ENCODE measurements around the gene MACROD2.
"Not testable (repeated sequence)": the region's sequence is repeated elsewhere in the genome, so short reads cannot be mapped to it uniquely, and the experiment has no call there.

The MACROD2 gene

DNA sequence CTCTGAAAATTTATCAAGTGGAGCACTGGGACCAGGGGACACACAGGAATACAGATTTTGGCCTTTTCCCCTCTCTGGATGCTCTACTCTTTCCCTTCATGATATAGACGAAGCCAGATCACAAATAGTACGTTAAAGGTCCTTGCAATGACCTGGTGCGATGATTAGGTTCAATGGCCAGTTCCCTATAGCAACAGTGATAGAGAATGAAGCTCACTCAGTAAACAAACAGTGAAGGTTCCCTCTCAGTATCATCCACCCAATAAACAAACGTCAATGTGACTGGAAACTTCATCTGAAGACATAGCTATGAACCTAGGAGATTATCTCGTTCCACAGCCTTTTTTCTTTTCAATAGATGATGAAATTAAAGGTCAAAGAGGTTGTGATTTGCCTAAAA lies 1981.7 kb downstream of the MACROD2 start:
- no peak for DNase-seq (ENCODE audit: low spot score)

DNA sequence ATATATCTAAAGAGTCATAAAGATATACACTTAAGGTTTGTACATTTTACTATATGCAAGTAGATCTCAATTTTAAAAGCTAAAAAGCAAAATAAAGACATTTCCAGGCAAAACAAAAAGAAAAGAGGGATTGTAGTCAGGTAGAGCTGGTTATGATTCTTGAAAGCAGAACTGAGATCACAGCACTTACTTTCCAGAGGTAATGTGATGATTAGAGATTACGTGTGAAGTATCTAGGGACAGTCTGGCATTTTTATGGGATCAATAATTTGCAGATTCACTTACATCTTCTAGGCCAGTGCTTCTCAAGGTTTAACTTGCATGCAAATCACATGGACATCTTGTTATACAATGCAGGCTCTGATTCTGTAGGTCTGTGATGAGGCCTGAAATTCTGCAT lies 1982.4 kb downstream of the MACROD2 start:
- no peak for DNase-seq (ENCODE audit: low spot score)

DNA sequence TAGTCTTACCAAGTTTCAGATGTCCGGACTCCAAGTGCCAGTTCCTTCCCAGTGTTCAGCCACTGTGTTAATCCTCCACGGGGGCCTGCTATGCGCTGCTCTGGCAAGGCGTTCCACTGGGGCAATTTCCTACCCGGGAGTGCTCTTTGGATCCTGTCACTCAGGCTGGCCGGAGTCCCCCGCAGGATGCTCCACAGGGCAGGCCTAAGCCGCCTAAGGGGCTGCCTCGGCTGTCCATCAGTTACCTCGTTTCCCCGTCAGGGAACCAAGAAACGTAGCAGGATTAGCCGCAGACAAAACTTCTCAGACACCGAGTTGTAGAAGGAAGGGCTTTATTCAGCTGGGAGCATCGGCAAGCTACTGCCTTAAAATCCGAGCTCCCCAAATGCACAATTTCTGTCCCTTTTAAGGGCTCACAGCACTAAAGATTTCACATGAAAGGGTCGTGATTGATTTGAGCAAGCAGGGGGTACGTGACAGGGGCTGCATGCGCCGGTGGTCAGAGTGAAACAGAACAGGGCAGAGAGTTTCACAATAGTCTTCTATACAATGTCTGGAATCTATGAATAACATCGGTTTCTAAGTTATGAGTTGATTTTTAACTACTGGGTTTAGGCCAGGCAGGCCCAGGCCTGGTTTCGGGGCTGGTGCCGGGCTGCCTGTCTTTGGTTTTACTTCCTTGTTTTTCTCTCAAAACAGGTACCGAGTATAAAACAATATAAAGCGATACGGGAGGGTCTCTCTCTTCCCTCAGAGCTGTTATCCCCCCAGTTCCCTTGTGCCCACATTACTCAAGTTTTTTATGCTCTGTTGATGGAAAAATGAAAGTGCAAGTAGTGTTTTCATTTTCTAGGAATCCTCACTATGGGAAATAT lies 1990.4 kb downstream of the MACROD2 start:
- DNase-seq (ENCODE audit: low spot score), result not testable (repeated sequence)

DNA sequence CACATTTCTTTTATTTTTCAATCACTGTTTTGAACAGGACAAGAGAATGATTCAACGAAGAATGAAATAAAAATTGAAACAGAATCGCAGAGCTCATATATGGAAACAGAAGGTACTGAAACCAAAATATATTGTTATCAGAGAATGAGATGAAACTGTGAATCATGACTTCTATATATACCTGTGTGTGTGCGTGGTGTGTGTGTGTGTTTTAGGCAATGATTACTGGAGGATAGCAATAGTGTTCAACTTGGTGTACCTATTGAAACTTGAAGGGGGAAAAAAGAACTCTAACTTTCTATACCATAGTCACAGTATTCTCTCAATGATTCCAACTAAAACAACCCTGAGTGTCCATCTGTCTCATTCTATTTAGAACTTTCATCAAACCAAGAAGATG lies 1991.4 kb downstream of the MACROD2 start:
- no peak for DNase-seq (ENCODE audit: low spot score)

DNA sequence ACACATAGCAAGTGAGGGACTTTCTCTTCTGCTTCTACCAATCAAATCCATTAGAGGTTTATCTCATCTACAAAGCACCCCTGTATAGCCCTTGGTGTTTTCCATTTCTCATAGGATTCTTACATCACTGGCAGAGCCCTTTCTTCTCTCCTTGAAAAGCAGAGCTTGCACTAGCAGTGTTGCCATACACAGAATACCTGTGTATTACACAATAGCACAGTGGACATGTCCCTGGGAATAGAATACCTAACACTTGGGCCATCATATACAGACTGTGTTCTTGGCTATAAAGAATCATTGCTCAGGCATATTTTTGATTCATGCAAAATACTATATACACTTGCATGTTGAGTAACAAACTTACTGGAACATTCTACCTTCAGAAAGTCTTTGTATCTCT lies 1996.0 kb downstream of the MACROD2 start:
- no peak for DNase-seq (ENCODE audit: low spot score)

DNA sequence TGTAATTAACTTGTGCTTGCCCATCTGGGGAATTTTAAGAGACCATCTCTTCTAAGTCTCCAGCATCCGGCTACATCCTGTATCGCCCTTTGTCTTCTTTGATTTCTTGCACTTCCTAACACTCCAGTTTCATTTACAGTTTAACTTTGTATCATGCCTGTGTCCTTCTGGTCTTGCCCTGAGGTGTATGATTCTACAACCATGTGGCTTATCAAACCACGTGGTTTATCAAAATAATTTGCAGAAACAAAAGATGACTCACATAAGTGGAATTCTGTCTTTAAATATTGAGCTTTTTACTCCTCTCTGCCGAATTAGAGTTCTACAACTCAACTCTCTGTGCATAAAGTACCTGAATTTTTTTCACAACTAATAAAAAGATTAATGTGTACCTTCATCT lies 1997.2 kb downstream of the MACROD2 start:
- no peak for DNase-seq (ENCODE audit: low spot score)

DNA sequence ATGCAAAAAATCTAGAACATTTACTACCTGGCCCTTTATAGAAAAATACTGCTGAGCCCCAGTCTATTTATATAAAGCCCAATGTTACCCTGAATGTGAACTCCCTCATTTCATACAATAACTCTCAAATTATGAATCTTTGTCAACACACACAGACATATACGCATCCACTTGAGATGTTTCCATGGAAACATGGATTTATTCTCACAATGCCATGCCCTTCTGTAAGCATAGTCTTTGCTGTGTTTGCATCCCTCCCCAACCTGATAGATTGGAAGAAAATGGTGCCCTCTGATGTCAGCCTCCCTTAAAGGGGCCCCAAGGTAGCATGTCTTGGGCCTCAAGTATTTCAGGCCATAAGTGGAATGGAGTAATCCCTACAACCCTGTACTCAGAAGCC lies 2004.8 kb downstream of the MACROD2 start:
- DNase-seq (ENCODE audit: low spot score), result no peak

DNA sequence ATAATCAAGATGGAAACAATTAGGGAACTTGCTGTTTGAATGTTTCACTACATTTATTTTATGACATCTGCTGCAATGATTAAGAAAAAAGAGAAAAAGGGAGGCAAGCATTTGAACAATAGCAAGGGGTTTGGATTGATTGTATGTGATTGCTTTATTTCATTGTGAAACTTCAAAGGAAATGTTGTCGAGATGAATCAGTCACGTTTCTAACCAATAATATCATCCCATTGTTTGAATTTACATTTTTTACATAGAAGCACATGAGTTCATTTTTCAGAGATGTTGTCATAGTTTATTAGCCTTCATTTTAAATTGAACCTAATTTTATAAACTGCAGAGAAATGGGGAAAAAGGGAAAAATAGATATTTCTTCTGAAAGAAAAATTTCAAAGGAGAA lies 2006.0 kb downstream of the MACROD2 start:
- no peak for DNase-seq (ENCODE audit: low spot score)

DNA sequence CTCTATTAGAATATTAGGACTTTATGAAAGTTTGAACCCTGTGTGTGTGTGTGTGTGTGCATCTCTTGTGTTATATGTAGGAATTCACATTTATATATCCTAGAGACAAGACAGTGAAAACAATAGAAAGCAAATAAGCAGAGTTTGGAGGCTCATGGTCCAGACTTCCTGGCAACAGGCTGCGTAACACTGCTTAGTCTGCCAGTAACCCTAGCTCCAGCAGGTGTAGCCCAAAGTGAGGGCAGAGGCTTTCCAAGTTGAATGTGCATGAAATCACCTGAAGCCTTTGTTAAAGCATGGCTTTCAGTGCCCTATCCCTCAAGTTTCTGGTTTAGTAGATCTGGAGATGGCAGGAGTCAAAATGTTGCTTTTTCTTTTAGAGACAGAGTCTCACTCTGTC lies 2008.0 kb downstream of the MACROD2 start:
- DNase-seq (ENCODE audit: low spot score), result no peak

DNA sequence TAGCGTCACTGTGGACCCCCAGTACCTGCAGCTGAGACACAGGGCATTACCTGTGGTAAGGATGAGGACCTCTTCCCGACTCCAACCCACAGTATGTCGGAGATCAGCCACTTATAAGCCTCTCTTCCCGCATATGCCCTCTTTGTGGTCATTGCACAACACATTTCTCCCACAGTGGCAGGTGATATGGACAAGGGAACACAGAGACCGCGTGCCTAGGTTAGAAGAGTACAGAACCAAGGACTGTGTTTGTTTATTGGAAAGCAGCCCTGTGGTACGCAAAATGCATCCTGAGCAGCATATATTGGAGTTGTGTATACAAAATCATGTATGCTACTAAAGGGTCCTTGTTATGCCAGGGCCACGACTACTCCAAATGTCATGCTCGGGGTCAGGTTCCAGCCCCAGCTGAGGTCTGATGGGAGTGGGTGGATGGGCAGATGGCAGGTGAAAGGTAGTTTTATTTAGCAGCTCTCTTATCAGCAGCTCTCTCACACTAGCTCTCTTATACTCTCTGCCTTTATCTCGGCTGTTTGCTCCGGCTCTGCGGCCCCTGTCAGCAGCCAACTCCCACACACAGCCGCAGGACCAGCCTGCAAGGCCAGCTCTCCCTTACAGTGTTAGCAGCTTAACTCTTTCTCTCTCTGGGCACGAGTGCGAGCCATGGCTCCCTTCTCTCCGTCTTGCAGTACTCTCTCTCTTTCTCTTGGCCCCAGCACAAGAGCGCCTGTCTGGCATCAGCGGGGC lies 2009.0 kb downstream of the MACROD2 start:
- DNase-seq (ENCODE audit: low spot score), result no peak

DNA sequence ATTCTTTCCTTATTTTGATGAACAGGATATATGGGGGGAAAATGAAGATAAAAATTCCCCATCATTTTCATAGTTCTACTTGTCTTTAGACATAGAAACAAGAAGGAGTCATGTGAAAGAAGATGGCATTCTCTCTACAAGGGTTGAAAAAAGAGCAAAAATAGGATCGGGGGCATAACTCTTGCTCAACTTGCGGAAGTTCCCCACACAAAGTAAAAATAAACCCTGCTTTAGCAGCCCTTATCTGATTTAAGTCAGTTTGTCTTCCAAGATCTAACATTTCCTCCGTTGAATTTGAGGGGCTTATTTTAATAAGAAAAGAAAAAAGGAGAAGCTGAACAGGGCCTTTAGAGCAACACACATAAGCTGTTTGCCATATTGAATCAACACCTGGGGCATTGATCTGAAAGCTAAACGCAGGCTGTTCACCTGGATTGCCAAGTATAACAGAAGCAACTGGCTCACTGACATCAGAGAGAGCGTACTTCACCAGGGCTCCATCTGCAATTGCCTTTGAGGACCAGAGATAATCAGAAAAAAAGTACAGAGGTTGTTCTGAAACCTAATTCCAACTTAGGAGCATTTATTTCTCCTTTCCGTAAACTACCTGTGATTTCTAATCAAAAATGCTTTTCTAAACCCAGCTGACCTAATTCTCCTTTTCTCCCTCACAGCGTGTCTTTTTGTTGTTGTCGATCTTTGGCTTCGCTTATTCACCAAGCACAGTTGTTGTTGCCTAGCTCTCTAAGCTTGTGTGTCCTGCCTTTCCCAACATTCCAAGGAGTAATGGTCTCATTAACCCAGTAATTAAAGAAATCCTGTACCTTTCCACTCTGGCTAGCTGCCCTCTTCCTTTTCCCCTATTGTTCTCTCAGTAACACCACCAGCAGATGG lies 2010.0 kb downstream of the MACROD2 start:
- no peak for DNase-seq (ENCODE audit: low spot score)

DNA sequence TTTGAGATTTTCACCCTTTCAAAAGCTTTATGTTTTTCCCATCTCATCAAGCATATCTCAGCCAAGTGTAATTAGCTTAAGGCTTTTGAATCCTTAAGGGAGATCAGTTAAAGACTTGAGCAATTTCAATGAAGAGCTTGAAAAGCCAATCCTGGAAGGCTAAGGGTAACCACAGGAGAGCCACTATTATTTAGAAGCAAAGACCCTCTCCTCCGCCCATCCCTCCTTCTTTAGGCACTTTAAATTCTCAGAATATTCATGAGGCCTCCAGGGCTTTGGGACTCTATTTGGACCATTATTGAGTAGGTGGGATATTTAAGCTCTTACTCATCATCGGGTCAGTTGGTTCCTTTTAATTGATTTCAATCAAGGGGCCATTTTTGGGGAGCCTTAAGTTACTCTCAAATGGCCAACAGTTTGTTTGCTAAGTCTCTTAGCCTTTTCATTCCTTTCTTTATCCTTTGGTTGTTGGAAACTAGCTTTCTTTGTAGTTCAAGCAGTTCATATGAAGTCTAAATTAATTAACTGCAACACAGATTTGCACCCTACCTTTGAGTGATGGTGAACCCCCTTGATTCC lies 2010.7 kb downstream of the MACROD2 start:
- DNase-seq (ENCODE audit: low spot score), result no peak

DNA sequence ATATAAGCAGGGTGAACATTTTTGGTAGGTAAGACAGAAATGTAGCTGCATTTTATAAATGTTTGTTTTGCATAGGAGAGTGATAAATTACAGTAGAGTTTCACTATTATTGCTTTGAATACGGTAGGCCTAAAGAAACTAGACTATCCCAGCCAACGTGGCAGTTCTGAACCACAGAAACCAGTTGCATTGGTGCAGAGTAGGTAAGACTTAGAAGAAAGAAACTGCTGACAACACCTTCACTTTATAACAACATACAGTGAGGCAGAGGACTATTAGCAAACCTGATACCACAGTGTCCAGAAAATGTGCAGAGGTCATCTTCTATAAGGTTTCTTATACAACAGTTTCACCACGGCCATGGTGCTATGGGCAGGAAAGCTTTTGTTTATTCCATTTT lies 2011.8 kb downstream of the MACROD2 start:
- no peak for DNase-seq (ENCODE audit: low spot score)

DNA sequence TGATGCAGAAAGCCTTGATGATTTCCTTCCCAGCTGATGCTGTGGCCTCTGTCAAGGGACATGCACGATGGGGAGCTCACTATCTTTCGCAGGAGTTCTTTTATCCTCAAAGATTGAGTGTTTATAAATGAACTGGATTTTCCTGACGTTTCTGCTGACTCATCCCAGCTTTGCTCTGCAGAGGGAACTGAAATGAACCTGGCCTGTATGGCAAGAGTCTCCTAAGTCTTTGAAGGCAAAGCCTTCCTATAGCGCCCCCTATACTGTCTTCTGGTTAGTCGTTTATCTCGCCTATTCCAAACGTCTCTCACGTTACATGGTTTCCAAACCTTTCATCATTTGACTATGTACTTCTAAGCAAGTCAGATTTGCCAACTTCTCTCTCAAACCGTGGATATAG lies 2012.6 kb downstream of the MACROD2 start:
- DNase-seq (ENCODE audit: low spot score), result no peak

DNA sequence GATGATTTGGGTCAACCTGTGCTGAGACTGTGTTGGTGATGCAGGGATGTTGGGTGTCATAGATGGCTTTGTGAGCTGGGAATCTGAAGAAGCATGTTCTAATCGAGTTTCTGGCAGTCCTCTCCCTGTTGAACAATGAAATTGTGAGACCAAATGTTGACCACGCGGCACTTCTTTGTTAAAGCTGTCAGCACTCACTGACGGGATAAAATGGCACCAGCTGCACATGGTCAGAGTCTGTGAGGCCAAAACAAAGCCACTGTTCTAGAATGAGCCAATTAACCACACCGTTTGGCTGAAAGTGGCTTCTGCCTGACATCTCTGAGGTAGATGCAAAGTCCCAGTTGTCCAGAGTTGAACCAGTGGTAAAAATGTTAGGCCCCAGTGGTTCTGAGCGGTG lies 2015.7 kb downstream of the MACROD2 start:
- no peak for DNase-seq (ENCODE audit: low spot score)

DNA sequence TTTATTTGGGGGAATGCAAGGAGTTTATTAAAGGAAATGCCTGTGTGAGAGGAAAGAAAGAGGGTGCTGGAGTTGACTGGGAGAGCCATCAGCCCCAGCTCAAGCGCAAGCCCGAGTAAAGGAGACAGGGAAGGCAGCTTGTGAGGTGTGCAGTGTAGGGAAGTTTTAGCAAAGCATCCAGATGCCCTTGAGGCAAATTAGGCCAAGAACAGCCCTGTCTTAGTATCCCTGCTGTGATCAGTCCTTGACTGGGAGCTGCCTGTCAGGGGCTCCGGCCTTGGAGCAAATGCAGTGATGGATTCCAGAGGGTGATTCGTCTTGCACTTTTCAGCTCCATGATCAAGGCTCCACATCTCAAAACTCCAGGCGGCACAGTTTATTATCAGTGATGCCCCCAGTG lies 2016.2 kb downstream of the MACROD2 start:
- DNase-seq (ENCODE audit: low spot score), result no peak

DNA sequence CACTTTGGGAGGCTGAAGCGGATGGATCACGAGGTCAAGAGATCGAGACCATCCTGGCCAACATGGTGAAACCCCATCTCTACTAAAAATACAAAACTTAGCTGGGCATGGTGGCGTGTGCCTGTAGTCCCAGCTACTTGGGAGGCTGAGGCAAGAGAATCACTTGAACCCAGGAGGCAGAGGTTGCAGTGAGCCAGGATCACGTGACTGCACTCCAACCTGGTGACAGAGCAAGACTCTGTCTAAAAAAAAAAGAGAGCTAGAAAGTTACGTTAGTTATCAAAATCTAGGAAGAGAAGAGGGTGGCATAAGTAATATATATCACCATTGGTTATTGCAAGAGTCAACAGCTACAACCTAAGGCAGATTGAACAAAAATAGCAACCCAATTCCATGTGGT lies 2017.6 kb downstream of the MACROD2 start:
- DNase-seq (ENCODE audit: low spot score), result not testable (repeated sequence)

DNA sequence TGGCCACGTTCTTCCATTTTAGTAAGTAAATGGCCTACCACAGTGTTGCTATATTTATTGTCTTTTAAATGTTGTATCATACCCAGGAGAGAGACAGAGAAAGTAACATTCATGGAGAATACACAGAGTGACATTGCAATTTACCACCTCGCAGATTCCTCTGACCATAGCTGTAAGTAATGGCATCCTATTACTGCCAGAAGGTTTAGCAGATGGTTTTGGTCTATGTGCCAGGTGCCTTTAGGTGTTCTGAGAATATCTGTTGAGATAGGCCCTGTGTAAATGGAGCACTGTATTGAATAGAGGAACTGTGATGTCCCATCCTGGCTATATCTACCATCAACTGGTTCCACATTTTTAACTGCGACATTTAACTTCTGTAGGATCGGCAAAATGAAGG lies 2018.3 kb downstream of the MACROD2 start:
- no peak for DNase-seq (ENCODE audit: low spot score)

DNA sequence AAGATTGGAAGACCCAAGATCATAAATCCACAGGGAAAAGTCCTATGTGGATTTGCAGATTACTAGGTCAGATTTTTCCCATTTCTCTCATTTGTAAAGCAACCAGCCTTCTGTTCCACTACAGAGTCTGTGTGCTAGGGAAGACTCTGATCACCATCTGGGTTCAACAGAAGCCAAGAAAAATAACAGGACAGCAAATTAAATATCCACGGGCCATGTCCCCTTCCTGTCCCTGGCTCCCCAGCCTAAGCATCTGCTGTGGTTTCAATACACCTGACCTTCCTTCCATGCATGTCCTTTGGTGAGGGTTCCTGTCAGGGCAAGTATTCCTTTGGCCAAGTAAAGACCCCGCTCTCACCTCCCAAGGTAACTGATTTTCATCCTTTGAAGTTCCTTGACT lies 2019.1 kb downstream of the MACROD2 start:
- DNase-seq (ENCODE audit: low spot score), result no peak

DNA sequence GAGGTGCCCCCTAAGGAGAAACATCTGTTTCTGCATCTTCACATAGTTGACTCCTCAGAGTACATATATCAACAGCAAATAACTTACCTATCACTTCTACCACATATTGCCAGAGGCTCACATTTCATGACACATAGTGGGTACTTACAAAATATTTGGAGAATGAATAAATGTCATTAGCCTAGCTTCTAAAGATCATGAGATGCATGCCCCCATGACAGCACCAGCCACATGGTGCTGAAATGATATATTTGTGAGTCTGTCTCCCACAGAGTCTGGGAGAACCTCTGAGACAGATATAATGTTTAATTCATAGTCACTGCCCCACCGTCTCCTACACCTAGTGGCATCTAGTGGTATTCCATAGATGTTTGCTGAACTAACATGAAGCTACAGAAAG lies 2022.3 kb downstream of the MACROD2 start:
- no peak for DNase-seq (ENCODE audit: low spot score)

DNA sequence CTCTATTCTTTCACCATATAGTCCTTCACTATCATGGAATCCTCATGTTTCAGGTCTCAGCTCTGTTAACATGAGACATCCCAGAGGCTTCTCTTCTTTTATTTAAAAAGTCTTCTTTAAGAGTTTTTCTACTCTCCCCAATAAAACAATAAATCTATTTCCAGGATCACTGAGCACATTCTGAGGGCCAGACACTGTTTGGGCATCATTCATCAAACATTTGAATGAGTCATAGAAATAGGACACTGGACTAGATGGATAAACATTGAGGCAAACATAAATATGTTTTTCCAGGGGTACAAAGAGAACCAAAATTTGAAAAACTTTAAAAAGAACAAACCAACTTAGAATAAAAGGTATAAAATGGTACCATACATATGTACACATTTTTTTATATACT lies 2023.6 kb downstream of the MACROD2 start:
- no peak for DNase-seq (ENCODE audit: low spot score)

DNA sequence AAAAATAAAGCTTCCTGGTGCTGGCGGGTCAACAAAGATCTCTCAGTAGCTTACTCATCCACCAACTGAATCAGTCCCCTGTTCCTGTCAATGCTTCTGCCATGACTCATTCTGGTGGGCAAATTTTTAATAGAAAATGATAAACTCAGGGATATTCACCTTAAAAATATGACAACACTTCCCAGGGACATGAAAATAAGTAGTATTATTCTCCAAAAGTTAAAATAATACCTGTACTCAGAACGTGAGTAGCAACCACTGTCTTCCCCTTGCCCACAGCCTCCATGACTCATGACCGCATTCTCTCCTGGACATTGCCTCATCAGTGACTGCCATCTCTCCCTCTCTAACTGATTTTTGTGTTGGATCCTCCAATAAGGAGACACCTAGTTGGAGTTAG lies 2025.7 kb downstream of the MACROD2 start:
- DNase-seq (ENCODE audit: low spot score), result no peak
